HG02798 (cell line): ENCODE data around the gene ABCA13.

Source experiments
- ATAC-seq: cut with Tn5 transposase; IDR thresholded peaks from one replicate; pipeline ENCODE4 v1.9.1; 2021; ENCODE audit warnings: mild to moderate bottlenecking; ENCODE audit not compliant: unreplicated experiment, poor library complexity

Gene ABCA13

GRCh38 chr7:48350515-48350914 is 179.3 kb downstream of the ABCA13 start:
- ATAC-seq = no peak

DNA sequence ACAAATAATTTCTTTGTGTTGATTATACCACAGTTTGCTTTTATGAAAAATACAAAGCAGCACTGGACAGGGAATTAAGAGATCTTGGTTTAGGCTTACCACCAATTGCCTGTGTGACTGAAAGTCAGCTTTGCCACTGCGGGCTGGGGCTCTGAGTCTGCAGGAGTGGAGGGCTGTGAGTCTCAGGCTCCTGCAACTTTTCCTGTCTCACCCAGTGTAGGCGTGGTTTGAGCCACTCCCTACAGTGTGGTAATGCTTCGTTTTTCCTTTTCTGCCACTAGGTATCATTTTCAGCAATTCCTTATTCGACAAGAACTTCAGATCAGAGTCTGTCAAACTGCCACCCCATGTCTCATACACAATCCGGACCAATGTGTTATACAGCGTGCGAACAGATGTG is 180.6 kb downstream of the ABCA13 start:
- ATAC-seq = no peak

DNA sequence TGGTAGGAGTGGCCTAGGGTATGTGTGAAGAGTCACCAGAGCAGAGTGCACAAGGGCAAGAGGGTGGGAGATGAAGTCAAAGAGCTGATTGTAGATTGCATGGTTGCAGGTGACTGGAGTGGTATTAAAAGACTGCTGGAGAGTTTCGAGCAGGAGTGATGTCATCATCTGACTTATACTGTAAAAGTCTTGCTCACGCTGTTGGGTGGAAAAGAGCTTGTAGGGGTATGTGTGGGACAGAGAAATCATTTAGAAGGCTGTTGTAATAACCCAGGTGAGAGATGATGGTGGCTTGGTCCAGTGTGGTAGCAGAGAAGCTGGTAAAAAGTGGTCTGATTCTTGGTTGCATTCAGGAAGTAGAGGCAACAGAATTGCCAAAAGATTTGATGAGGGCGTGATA is 184.1 kb downstream of the ABCA13 start:
- ATAC-seq = no peak

GRCh38 chr7:48360574-48360973 is 189.3 kb downstream of the ABCA13 start:
- no peak for ATAC-seq

GRCh38 chr7:48363174-48363573 is 191.9 kb downstream of the ABCA13 start:
- no peak for ATAC-seq

- no peak for ATAC-seq
Observed at GRCh38 chr7:48365010-48365409, 193.8 kb downstream of the ABCA13 start.

DNA sequence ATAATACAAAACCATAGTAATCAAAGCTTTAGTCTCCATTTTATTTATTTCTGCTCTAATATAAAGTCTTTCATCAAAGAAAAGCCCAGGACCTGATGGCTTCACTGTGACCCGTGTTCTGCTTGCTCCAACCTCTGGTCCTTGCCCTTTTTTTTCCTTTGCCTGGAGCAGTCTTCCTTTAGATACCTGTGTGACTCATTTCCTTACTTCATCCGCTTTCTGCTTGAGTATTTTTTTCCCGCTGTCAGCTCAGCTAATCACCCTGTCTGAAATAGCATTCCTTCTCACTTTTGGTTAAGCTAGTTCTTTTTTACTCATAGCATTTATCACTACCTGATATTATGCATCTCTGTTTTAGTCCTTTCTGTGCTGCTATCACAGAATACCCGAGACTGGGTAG is 194.8 kb downstream of the ABCA13 start:
- no peak for ATAC-seq

- ATAC-seq = no peak
Observed at GRCh38 chr7:48376263-48376662, 205.0 kb downstream of the ABCA13 start.

DNA sequence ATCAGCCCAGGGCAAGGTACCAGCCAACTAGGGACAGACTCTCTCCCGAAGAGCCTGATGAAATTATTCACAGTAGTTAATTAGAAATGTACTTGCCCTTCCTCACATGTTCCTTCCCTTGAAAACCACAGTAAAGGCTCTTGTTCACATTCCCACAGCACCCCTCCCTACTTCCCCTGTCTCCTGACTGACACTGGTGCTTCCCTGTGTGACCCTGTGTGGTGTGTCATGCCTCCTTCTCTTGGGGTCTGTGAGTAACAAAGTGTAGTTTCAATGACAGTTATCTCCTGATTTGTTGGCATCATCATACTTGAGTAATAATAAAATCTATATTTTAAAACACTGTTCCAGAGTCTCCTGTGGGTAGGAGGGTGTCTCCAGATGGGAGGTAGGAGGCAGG is 209.7 kb downstream of the ABCA13 start:
- ATAC-seq = no peak

GRCh38 chr7:48381571-48381970 is 210.3 kb downstream of the ABCA13 start:
- no peak for ATAC-seq

DNA sequence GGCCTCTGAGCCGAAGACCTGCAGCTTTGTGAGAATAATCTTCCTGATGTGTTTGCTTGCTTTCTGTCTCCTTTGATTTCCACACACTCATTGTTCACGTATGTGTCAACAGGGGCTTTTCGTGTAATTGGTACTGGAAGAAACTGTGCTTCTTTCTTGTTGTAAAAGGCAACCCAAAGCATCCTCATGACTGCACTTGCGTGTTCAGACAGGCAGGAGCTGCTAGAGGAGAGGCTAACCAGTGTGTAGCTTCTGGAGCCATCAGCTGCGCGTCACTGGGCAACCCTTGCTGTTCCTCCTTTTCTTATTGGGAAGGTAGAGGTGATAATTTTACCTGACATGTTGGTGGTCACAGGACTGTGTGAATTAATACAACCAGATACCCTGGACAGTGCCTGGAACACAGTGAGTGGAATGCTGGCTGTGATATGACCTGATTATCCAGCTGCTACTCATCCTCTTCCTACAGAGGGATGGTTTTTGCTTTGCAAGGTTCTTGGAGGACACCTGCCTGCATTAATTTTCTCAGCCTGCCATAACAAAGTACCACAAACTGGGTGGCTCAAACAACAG is 213.0 kb downstream of the ABCA13 start:
- ATAC-seq = no peak

DNA sequence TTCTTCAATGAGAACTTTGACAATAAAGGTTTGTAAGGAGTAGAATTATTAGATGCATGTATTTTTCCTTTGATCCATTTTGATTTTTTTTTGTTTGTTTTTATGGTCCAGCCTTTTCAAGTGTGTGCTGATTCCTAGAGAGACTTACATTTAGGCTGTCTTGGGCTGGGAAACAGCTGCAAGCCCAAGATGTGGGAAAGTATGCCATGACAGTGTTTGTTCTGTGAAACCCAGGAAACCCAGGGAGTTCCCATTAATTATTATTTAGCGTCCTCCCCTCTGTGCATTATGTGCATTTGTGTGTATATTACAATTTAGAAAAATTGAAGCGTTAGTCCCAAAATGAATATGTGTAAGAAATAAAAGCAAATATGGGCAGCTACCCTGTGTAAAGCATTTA is 216.7 kb downstream of the ABCA13 start:
- no peak for ATAC-seq

- no peak for ATAC-seq
Observed at GRCh38 chr7:48388911-48389310, 217.7 kb downstream of the ABCA13 start.

DNA sequence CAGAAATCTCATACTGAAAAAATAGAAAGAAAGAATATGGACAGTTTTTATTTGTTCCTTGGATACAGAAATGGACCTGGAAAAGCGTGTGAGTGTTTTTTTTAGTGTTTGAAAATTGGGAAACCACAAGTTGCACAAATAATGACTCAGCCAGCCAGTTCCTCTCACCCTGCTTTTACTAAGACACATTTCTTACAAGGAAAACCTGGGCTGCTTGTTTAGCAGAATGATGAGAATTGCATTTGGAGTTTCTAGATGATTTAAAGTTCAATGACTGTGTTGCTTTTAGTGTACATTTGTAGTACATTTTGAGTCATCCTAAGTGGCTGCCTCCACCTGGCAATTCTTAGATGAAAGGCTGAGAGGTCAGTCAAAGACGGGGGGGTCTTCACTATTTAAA is 218.7 kb downstream of the ABCA13 start:
- no peak for ATAC-seq

- ATAC-seq = no peak
Observed at GRCh38 chr7:48390388-48391327, 219.4 kb downstream of the ABCA13 start.

- no peak for ATAC-seq
Observed at GRCh38 chr7:48398191-48398590, 226.9 kb downstream of the ABCA13 start.

DNA sequence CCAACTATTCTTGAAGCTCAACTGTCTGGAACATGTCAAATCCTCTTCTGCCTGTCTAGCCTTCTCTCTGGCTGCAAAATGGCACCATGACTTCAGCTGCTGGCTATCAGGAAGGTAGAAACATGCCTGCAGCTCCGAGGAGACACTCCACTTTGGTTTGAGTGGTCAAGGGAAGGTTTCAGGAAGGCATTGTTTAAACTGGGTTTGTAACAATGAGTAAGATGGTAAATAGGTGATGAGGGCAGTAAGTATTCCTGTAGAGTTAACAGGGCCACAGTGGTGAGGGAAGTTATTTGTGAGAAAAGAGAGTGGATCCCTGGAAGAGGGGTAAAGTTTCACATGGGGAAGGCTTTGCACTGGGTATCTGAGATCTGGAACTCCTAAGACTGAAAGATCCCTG is 231.5 kb downstream of the ABCA13 start:
- ATAC-seq = no peak

DNA sequence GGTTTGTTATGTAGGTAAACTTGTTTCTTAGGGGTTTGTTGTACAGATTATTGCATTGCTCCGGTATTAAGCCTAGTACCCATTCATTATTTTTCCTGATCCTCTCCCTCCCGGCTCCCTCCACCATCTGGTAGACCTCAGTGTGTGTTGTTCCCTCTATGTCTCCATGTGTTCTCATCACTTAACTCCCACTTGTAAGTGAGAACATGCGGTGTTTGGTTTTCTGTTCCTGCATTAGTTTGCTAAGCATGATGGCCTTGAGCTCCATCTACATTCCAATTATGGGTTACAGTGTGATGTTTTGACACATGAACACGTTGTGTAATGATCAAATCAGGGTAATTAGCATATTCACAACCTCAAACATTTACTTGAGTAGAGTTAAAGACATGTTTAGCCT is 237.5 kb downstream of the ABCA13 start:
- ATAC-seq = no peak

GRCh38 chr7:48411619-48412018 is 240.4 kb downstream of the ABCA13 start:
- no peak for ATAC-seq

DNA sequence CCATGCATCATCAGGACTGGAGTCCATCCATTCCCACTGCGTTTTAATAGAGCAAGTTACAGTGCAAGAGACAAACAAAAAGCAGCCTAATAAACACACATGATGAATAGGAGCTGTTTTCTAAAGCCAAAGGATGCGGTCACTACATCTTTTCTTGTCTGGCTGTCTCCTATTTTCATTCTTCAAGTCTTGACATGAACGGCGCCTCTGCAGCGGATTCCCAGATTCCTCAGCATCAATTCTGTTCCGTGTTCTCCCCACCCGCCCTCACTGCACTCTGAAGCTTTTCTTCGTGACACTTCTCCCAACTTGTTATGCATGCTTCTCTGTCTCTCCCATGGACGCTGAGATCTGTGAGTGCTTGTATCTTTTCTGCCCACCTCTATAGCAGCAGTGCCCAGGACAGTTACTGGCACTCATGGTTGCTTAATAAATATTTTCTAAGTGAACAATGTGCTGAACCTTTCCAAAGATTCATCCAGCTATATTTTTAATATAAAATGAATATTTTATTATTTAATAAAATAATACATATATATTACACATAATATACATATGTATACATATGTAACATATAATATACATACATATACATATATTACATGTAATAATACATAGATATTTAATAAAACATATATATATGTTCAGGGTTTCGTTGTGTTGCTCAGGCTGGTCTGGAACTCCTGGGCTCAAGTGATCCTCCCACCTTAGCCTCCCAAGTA is 242.9 kb downstream of the ABCA13 start:
- ATAC-seq = no peak

GRCh38 chr7:48416327-48416908 is 245.2 kb downstream of the ABCA13 start:
- ATAC-seq = no peak
